ENCODE results near the gene KIF17. TPM values are rescaled to one million over a fixed set of nuclear protein-coding genes. Genes with fewer than 3 reads are reported as not detected.

The KIF17 gene
- polyA plus RNA-seq, 1 of the 3 experiments (the other 2 are of a cell fraction) = 4.3 TPM

DNA sequence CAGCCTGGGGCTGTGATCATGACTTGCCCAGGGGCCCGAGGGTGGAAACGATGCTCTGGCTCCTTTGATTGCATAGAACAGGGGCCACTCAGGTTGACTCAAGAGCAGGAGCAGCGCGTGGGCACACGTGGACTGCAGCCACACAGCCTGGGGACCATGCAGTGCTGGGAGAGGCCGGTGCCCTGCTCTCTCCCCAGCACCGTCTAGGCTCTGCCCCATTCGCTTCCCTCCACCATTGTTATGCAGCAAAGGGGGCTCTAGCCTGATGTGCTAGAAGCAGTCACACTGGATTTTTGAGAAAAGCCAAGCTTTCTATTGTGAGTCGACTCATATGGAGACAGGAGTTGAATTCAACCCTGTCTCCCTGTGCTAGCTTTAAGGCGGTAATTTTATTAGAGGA lies 75.8 kb downstream of the KIF17 start (continued):
- TF ChIP-seq, protein P1, sequence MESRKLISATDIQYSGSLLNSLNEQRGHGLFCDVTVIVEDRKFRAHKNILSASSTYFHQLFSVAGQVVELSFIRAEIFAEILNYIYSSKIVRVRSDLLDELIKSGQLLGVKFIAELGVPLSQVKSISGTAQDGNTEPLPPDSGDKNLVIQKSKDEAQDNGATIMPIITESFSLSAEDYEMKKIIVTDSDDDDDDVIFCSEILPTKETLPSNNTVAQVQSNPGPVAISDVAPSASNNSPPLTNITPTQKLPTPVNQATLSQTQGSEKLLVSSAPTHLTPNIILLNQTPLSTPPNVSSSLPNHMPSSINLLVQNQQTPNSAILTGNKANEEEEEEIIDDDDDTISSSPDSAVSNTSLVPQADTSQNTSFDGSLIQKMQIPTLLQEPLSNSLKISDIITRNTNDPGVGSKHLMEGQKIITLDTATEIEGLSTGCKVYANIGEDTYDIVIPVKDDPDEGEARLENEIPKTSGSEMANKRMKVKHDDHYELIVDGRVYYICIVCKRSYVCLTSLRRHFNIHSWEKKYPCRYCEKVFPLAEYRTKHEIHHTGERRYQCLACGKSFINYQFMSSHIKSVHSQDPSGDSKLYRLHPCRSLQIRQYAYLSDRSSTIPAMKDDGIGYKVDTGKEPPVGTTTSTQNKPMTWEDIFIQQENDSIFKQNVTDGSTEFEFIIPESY (IDR thresholded peaks at IDR 0.05; ENCODE audit: borderline replicate concordance, low read depth) = no peak
- TF ChIP-seq, protein P2, sequence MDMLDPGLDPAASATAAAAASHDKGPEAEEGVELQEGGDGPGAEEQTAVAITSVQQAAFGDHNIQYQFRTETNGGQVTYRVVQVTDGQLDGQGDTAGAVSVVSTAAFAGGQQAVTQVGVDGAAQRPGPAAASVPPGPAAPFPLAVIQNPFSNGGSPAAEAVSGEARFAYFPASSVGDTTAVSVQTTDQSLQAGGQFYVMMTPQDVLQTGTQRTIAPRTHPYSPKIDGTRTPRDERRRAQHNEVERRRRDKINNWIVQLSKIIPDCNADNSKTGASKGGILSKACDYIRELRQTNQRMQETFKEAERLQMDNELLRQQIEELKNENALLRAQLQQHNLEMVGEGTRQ (IDR thresholded peaks at IDR 0.05; ENCODE audit: borderline replicate concordance, low read depth, low read length) = no peak

DNA sequence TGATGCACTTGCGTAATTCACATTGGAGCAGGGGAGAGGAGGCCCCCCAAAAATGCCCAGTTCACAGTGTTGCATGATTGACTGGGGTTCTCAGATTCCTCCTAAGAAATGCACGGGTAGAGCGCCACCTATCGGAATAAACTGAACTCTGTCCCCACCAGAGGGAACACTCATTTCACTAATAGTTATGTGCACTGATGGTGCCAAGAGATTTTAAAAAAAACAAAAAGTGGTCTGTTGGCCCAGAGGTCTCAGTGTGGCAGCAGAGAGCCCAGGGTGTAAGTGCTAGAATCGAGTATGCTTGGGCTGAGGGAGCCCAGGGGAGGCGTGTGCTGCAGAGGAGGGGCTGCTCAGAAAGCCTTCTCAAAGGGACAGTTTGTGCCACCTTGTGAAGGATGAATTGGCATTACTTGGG lies 77.6 kb downstream of the KIF17 start:
- ChIA-PET POLR2A (no interaction called here), CTCF (interaction anchor here (0.9 to 10.4 kb wide), 11 partner anchors 7 to 138 kb away, joined by 3 to 97 read pairs (median 12); partner anchors contain the start of genes DDOST, FAM43B and PINK1)
- Histone ChIP-seq H3F3A (replicated peaks; ENCODE audit: insufficient read depth) (no peaks in the 10 kb centered on the region), H2AFZ (ENCODE audit: low read depth) (no peak overlapping the region), H3K9me3 (no peaks in the 10 kb centered on the region), H3K4me3 (ENCODE audit: low read depth in 2 of 2, low read length in 1 of 2) (no peak overlapping the region; a peak in 1 of 4 replicates), H3K9me2 (no peaks in the 10 kb centered on the region), H3K4me1 (ENCODE audit: control insufficient read depth in 1 of 2, insufficient read depth in 2 of 2, low read depth in 1 of 2, low read length in 1 of 2) (no peaks in the 10 kb centered on the region), H3K36me3 (replicated peaks in 1 of 2; ENCODE audit: control insufficient read depth in 1 of 2, insufficient read depth in 2 of 2, low read length in 1 of 2) (peaks cover 6 to 21% of the 10 kb centered on the region in 2 experiments), H3K4me2 (no peak overlapping the region), H3K27ac (ENCODE audit: low read depth in 2 of 2, low read length in 1 of 2) (no peak overlapping the region), H3K79me2 (ENCODE audit: insufficient read depth) (no peaks in the 10 kb centered on the region), H3K9ac (no peak overlapping the region), H4K20me1 (ENCODE audit: insufficient read depth) (no peaks in the 10 kb centered on the region), H3K27me3 (ENCODE audit: insufficient read depth) (no peaks in the 10 kb centered on the region)
- TF ChIP-seq SIN3A (IDR thresholded peaks at IDR 0.05; ENCODE audit: borderline replicate concordance, low read depth, low read length) (no peak), GATA2 (CRISPR knock-in tag; IDR thresholded peaks at IDR 0.05) (no peak), RAD21 (IDR thresholded peaks at IDR 0.05; ENCODE audit: low read length) (peak; percentile 82), SMC3 (IDR thresholded peaks at IDR 0.05; ENCODE audit: low read depth, low read length) (peak; percentile 81)
- TF ChIP-seq, protein P3, sequence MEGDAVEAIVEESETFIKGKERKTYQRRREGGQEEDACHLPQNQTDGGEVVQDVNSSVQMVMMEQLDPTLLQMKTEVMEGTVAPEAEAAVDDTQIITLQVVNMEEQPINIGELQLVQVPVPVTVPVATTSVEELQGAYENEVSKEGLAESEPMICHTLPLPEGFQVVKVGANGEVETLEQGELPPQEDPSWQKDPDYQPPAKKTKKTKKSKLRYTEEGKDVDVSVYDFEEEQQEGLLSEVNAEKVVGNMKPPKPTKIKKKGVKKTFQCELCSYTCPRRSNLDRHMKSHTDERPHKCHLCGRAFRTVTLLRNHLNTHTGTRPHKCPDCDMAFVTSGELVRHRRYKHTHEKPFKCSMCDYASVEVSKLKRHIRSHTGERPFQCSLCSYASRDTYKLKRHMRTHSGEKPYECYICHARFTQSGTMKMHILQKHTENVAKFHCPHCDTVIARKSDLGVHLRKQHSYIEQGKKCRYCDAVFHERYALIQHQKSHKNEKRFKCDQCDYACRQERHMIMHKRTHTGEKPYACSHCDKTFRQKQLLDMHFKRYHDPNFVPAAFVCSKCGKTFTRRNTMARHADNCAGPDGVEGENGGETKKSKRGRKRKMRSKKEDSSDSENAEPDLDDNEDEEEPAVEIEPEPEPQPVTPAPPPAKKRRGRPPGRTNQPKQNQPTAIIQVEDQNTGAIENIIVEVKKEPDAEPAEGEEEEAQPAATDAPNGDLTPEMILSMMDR (IDR thresholded peaks at IDR 0.05) = peak; percentile 84
- TF ChIP-seq, protein P4, sequence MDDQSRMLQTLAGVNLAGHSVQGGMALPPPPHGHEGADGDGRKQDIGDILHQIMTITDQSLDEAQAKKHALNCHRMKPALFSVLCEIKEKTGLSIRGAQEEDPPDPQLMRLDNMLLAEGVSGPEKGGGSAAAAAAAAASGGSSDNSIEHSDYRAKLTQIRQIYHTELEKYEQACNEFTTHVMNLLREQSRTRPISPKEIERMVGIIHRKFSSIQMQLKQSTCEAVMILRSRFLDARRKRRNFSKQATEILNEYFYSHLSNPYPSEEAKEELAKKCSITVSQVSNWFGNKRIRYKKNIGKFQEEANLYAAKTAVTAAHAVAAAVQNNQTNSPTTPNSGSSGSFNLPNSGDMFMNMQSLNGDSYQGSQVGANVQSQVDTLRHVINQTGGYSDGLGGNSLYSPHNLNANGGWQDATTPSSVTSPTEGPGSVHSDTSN (IDR thresholded peaks at IDR 0.05) = 0 out of 2 replicates have a peak, but pooled peaks have one; percentile 27
- peak; percentile 79 for DNase-seq
- 15% methylated on average over 6 of the region's 6 CpGs for whole genome bisulfite sequencing (ENCODE audit: low lambda C conversion rate)

Measured in SK-N-SH (cell line).